ENCODE data around the gene SLTM.
"Not testable (repeated sequence)": the region's sequence is repeated elsewhere in the genome, so short reads cannot be mapped to it uniquely, and the experiment has no call there.

The SLTM gene

GRCh38 chr15:58926823-58927222 is 6.7 kb downstream of the SLTM start:
- no peak for DNase-seq

GRCh38 chr15:58924327-58924726 is 9.2 kb downstream of the SLTM start:
- DNase-seq: no peak

- DNase-seq: no peak
These were observed 9.7 kb downstream of the SLTM start for GRCh38 chr15:58923696-58924300.

- DNase-seq: no peak
These were observed 10.2 kb downstream of the SLTM start for GRCh38 chr15:58923284-58923683.

- DNase-seq: no peak
These were observed 12.2 kb downstream of the SLTM start for GRCh38 chr15:58921267-58921790.

- DNase-seq: not testable (repeated sequence)
These were observed 13.0 kb downstream of the SLTM start for GRCh38 chr15:58920447-58920846.

- no peak for DNase-seq
These were observed 14.2 kb downstream of the SLTM start for GRCh38 chr15:58919232-58919631.

GRCh38 chr15:58918239-58918638 is 15.2 kb downstream of the SLTM start:
- DNase-seq: no peak

- DNase-seq: not testable (repeated sequence)
These were observed 15.8 kb downstream of the SLTM start for GRCh38 chr15:58917613-58918129.

GRCh38 chr15:58916962-58917361 is 16.5 kb downstream of the SLTM start:
- DNase-seq: no peak

- no peak for DNase-seq
These were observed 23.0 kb downstream of the SLTM start for GRCh38 chr15:58910456-58910855.

- DNase-seq: no peak
These were observed 23.9 kb downstream of the SLTM start for GRCh38 chr15:58909616-58910015.

GRCh38 chr15:58908550-58909309 is 24.7 kb downstream of the SLTM start:
- no peak for DNase-seq

GRCh38 chr15:58900631-58901030 is 32.8 kb downstream of the SLTM start:
- DNase-seq: no peak

- DNase-seq: no peak
These were observed 35.3 kb downstream of the SLTM start for GRCh38 chr15:58898150-58898680.

GRCh38 chr15:58889363-58889762 is 44.1 kb downstream of the SLTM start:
- DNase-seq: no peak

GRCh38 chr15:58886921-58887320 is 46.6 kb downstream of the SLTM start:
- no peak for DNase-seq

- not testable (repeated sequence) for DNase-seq
These were observed 49.6 kb downstream of the SLTM start for GRCh38 chr15:58883926-58884325.

GRCh38 chr15:58882243-58882642 is 51.2 kb downstream of the SLTM start:
- DNase-seq: no peak

GRCh38 chr15:58880320-58880719 is 53.2 kb downstream of the SLTM start:
- DNase-seq: no peak

GRCh38 chr15:58877999-58878825 is 55.3 kb downstream of the SLTM start:
- no peak for DNase-seq

- no peak for DNase-seq
These were observed 57.0 kb downstream of the SLTM start for GRCh38 chr15:58876306-58877106.

Data from DMS79 treated with DMSO at 0.1 percent for 48 hours (cell line).